HG03159 (cell line): ENCODE data around the gene DUSP8.
"Not testable (repeated sequence)": the region's sequence is repeated elsewhere in the genome, so short reads cannot be mapped to it uniquely, and the experiment has no call there.

Experiments used
- ATAC-seq: cut with Tn5 transposase; IDR thresholded peaks from one replicate; pipeline ENCODE4 v1.9.1; 2021; ENCODE audit warnings: mild to moderate bottlenecking, moderate library complexity; ENCODE audit not compliant: unreplicated experiment

The DUSP8 gene

GRCh38 chr11:1589996-1590395 is 17.9 kb upstream of the DUSP8 start:
- no peak for ATAC-seq

GRCh38 chr11:1589191-1589963 is 17.3 kb upstream of the DUSP8 start:
- ATAC-seq = not testable (repeated sequence)

GRCh38 chr11:1586699-1587098 is 14.6 kb upstream of the DUSP8 start:
- ATAC-seq = no peak

GRCh38 chr11:1584661-1585370 is 12.7 kb upstream of the DUSP8 start, which contains the start of gene KRTAP5-1:
Gene KRTAP5-1 (minus strand): TSS chr11:1585283. CDS start chr11:1585249, 34 bp downstream.
- not testable (repeated sequence) for ATAC-seq

DNA sequence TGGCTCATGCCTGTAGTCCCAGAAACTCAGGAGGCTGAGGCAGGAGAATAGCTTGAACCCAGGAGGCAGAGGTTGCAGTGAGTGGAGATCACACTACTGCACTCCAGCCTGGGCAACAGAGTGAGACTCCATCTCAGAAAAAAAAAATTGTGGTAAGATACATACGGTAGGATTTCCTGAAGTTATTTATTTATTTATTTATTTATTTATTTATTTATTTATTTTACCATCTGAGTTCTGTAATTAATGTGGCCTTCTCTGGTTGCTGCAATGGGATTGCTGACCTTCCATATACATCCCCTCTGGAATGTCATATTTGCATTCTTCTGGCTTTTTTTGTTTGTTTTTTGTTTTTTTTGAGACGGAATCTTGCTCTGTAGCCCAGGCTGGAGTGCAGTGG is 10.8 kb upstream of the DUSP8 start:
- ATAC-seq = not testable (repeated sequence)

DNA sequence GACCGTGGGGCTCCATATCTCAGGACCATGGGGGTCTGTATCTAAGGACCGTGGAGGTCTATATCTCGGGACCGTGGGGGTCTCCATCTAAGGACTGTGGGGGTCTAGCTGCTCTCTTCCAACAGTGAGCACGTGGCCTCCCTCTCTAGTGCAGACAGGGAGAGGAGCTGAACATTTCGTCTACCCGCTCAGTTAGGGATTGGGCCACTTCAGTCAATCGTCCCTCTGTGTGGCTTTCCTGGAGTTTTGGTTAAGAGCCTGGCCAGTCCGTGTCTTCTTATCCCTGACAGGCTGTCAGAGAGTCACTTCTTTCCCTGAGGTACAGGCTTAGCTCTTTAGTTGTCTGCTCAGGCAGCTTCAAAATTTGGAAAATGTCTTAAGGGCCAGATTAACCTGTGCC is 9.9 kb upstream of the DUSP8 start:
- ATAC-seq = no peak

- ATAC-seq = no peak
Observed at GRCh38 chr11:1576825-1577224, 4.8 kb upstream of the DUSP8 start.

- not testable (repeated sequence) for ATAC-seq
Observed at GRCh38 chr11:1575756-1576155, 3.7 kb upstream of the DUSP8 start.

DNA sequence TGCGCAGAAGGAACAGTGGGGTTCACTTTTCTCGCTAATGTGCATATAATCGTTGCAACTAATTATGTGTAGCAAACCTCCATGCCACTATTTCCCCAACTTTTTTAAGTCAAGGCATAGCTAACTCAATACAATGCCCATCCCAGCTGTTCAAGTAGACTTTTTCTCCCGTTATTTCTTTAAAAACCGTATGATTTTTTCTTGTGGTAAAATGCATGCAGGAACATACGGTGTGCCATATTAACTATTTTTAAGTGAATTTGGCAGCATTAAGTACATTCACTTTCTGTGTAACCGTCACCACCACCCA is 2.8 kb upstream of the DUSP8 start:
- ATAC-seq = no peak

DNA sequence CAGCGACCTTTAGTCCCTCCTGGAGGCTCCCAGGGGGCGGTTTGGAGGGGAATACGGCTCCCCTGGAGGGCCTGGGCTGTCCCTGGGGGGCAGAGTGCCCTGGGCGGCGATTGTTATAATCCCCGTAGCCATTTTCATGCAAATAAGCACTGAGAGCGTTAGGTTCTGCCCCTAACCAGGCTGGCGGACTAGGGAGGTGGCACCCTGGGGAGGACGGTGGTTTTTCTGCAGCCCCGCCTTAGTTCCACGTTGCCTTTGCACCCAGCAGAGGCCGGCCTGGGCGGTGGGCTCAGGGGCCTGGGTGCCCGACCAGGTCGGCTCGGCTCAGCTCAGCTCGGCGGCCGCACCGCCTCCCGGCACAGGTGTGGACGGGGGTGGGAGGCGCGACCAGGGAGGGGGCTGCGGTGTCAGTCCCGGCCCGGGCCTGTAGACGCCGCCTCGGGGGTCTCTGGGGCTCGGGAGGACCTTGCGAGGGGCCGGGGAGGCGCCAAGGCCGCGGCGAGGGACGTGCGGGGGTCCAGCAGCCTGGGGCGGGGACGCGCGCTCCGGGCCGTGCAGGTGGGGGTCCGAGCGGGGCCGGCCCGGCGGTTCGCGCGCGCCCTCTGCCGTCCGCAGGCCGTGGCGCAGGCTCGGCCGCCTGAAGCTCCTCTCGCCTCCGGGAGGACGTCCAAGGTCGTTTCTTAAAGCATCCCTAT is 2.3 kb upstream of the DUSP8 start:
- ATAC-seq = no peak

GRCh38 chr11:1573903-1574237 is 1.8 kb upstream of the DUSP8 start:
- ATAC-seq = no peak

- no peak for ATAC-seq
Observed at GRCh38 chr11:1573077-1573902, 1.2 kb upstream of the DUSP8 start.

DNA sequence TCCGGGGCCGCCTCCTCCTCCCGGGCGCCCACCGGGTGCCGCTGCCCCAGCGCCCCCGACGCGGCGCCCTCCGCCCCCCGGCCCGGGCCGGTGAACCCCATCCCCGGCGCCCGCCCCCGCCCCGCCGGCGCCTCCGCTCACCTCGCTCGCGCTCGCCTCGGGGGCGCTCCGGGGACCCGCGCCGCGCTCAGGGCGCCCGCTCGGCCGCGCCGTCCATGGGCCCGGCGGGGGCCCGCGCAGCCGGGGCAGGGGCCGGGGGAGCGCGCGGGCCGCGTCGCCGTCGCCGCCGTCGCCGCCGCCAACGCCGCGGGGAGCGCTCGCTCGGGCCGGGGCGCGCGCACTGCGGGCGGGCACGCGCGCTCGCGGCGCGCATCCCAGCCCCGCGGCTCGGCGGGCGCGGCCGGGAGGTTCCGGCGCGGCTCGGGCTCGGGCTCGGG is 293 bp downstream of the DUSP8 start:
- ATAC-seq = no peak

DNA sequence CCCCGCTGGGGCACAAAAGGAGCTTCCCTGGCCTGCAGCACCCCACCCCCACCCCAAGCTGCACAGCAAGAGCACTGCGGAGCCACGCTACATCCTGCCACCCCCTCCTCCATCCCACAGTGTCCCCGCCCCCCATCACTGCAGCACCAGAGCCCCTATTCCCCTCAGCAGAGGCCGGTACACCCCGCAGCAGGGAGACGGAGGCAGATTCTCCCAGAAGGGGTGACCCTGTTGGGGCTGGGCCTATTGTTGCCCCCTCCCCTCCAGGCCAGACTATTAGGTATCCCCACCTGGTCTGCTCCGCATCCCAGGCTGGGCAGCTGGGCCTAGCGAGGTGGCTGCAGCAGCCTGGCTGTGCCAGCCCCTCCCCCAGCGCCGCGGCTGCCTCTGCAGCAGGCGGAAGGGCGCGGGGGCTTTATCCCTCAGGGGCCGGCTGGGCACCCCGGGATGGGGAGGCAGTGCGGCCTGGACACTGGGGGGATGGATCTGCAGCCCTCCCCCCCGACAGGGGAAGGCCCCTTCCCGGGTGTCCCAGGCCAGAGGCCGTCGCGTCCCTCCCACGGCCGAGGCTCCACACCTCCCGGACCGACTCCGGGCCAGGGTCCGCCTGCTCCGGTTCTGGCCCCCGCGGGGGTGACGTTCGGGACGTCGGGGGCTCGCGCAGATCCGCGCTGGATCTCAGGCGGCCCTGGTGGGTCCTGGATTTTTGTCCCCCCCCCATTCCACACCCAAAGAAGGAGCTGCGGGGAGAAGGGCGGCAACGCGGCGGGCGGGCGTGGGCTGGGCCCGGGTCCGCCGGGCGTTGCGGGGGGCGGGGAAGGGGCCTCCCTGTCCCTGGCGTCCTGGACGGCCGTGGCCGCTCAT is 943 bp downstream of the DUSP8 start:
- ATAC-seq = no peak

GRCh38 chr11:1570531-1570895 is 1.6 kb downstream of the DUSP8 start:
- ATAC-seq = no peak

- no peak for ATAC-seq
Observed at GRCh38 chr11:1570001-1570453, 2.0 kb downstream of the DUSP8 start.

DNA sequence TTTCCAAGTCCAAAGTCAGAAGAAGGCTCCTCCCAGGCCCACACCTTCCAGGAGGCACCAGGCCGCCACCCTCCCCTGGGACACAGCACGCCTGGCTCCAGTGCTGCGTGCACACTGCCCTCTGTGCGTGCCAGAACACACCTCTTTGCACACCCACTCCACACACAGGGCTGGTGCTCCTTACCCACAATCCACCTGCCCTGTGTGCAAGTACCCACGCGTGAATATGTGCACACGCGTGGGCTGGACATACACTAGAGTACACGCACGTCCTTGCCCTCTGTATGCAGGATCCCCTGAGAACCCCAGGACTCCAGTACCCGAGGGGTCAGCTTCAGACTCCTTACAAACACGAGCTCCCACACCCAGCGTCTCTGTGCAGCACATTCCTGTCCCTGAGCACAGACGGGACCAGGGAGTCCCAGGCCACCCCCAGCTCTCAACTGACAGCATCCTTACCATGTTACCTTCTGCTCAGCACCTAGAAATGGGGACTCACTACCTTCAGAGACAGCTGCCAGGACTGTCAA is 2.8 kb downstream of the DUSP8 start:
- no peak for ATAC-seq

- no peak for ATAC-seq
Observed at GRCh38 chr11:1568441-1568911, 3.6 kb downstream of the DUSP8 start.

- no peak for ATAC-seq
Observed at GRCh38 chr11:1567721-1568100, 4.4 kb downstream of the DUSP8 start.
